HEK293T (cell line): ENCODE results near the gene WDPCP.

Source experiments
- CTCF ChIA-PET: fragments of 350-600 bp; formaldehyde crosslinking; extraction: SDS; loops from one replicate; lab custom pipeline; 2021; ENCODE audit warnings: antibody characterized with exemption, inconsistent platforms; lab: Yijun Ruan, JAX
- POLR2A ChIA-PET: fragments of 350-600 bp; formaldehyde crosslinking; extraction: SDS; loops from one replicate; lab custom pipeline; 2020; ENCODE audit warnings: antibody characterized with exemption, inconsistent platforms; lab: Yijun Ruan, JAX
- DNase-seq: peaks from one replicate; pipeline ENCODE4 v3.0.0; 2012; ENCODE audit warnings: mixed read lengths; ENCODE audit errors: extremely low spot score
- ARNT ChIP-seq: fragments of 450-650 bp; IDR thresholded peaks from 2 replicates; pipeline ENCODE4 v1.6.1; 2017; ENCODE audit warnings: mild to moderate bottlenecking
- BHLHE40 ChIP-seq: fragments of 450-650 bp; IDR thresholded peaks from 2 replicates; pipeline ENCODE4 v1.6.1; 2016; ENCODE audit warnings: mild to moderate bottlenecking, moderate library complexity, borderline replicate concordance
- CTBP1 ChIP-seq: fragments of 450-650 bp; IDR thresholded peaks from 2 replicates; pipeline ENCODE4 v1.6.1; 2016; ENCODE audit warnings: borderline replicate concordance
- ELF4 ChIP-seq: fragments of 450-650 bp; IDR thresholded peaks from 2 replicates; pipeline ENCODE4 v1.6.1; 2017; ENCODE audit warnings: antibody characterized with exemption
- FOXA1 ChIP-seq: fragments of 450-650 bp; IDR thresholded peaks from 2 replicates; pipeline ENCODE4 v1.6.1; 2016; ENCODE audit warnings: mild to moderate bottlenecking
- FOXK2 ChIP-seq: fragments of 450-650 bp; IDR thresholded peaks from 2 replicates; pipeline ENCODE4 v1.6.1; 2016; ENCODE audit warnings: mild to moderate bottlenecking
- FOXM1 ChIP-seq: fragments of 450-650 bp; IDR thresholded peaks from 2 replicates; pipeline ENCODE4 v1.6.1; 2017; ENCODE audit warnings: mild to moderate bottlenecking, borderline replicate concordance
- HDGF ChIP-seq: fragments of 450-650 bp; IDR thresholded peaks from 2 replicates; pipeline ENCODE4 v1.6.1; 2017; ENCODE audit warnings: antibody characterized with exemption, borderline replicate concordance
- L3MBTL2 ChIP-seq: fragments of 450-650 bp; conservative IDR thresholded peaks from 2 replicates; pipeline ENCODE4 v1.6.1; 2016; ENCODE audit warnings: mild to moderate bottlenecking
- LEF1 ChIP-seq: fragments of 450-650 bp; IDR thresholded peaks from 2 replicates; pipeline ENCODE4 v1.6.1; 2017; ENCODE audit warnings: mild to moderate bottlenecking, borderline replicate concordance
- NFRKB ChIP-seq: fragments of 450-650 bp; IDR thresholded peaks from 2 replicates; pipeline ENCODE4 v1.6.1; 2016; ENCODE audit warnings: mild to moderate bottlenecking, moderate library complexity
- PKNOX1 ChIP-seq: fragments of 450-650 bp; IDR thresholded peaks from 2 replicates; pipeline ENCODE4 v1.6.1; 2016
- SP1 ChIP-seq: fragments of 450-650 bp; IDR thresholded peaks from 2 replicates; pipeline ENCODE4 v1.6.1; 2017
- SUZ12 ChIP-seq: fragments of 450-650 bp; IDR thresholded peaks from 2 replicates; pipeline ENCODE4 v1.6.1; 2016; ENCODE audit warnings: mild to moderate bottlenecking
- TARDBP ChIP-seq: fragments of 450-650 bp; IDR thresholded peaks from 2 replicates; pipeline ENCODE4 v1.6.1; 2016
- ZNF384 ChIP-seq: fragments of 450-650 bp; IDR thresholded peaks from 2 replicates; pipeline ENCODE4 v1.6.1; 2016

Gene WDPCP

GRCh38 chr2:63463142-63463541 lies 125.1 kb downstream of the WDPCP start:
- ChIA-PET CTCF (no interaction called here), POLR2A (no interaction called here)
- no peak for DNase-seq
- TF ChIP-seq L3MBTL2 (no peak), LEF1 (no peak), NFRKB (no peak), PKNOX1 (no peak), FOXA1 (no peak), ARNT (no peak), ZNF384 (no peak), ELF4 (no peak), SP1 (no peak), CTBP1 (no peak), BHLHE40 (no peak), FOXM1 (no peak), TARDBP (no peak)

DNA sequence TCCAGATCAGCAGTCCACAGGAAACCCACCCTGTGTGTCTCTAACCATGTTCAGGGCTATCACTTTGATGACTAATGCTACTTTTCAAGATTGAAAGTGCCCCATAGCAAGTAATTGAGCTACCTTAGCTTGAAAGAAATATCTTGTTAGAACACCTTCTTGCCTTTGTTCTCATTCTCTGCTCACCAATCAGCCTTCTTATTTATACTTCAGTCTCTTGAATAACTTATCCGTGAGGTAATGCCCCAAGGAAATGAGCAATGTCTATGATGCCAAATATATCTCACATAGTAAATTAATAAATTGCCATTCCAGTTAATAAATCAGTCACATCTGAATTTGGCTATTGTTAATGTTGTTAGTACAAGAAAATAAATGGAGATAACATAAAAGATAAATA lies 141.6 kb downstream of the WDPCP start:
- ChIA-PET CTCF (no interaction called here), POLR2A (no interaction called here)
- no peak for DNase-seq
- TF ChIP-seq CTBP1: no peak

- ChIA-PET POLR2A (interaction anchor here (0.6 kb wide), 1 partner anchor 221 kb away, joined by 3 read pairs; no protein-coding TSS in a partner anchor), CTCF (no interaction called here)
- TF ChIP-seq TARDBP (no peak), SUZ12 (no peak), PKNOX1 (no peak), FOXK2 (no peak), ARNT (no peak), FOXA1 (no peak), ZNF384 (no peak), NFRKB (no peak), L3MBTL2 (no peak)
- DNase-seq: no peak
These were observed 143.6 kb downstream of the WDPCP start for GRCh38 chr2:63444565-63445288.

- ChIA-PET POLR2A (no interaction called here), CTCF (no interaction called here)
- no peak for DNase-seq
- TF ChIP-seq L3MBTL2 (no peak), SP1 (no peak), ZNF384 (no peak), FOXK2 (no peak), CTBP1 (no peak), FOXM1 (no peak), TARDBP (no peak), FOXA1 (no peak), PKNOX1 (no peak), BHLHE40 (no peak), ELF4 (no peak), ARNT (no peak), HDGF (no peak), SUZ12 (no peak), LEF1 (no peak), NFRKB (no peak)
These were observed 147.7 kb downstream of the WDPCP start for GRCh38 chr2:63440612-63441011.

- no peak for DNase-seq
- CTCF ChIA-PET: no interaction called here
- POLR2A ChIA-PET: no interaction called here
- TF ChIP-seq ELF4: no peak
- TF ChIP-seq FOXA1: no peak
- TF ChIP-seq FOXK2: no peak
- TF ChIP-seq BHLHE40: no peak
- TF ChIP-seq PKNOX1: no peak
- TF ChIP-seq ARNT: no peak
- TF ChIP-seq SP1: no peak
These were observed 150.1 kb downstream of the WDPCP start for GRCh38 chr2:63438181-63438580.

GRCh38 chr2:63436488-63436887 lies 151.8 kb downstream of the WDPCP start:
- ChIA-PET POLR2A (no interaction called here), CTCF (interaction anchor here (0.5 to 1.0 kb wide), 2 partner anchors 13 to 149 kb away, joined by 3 to 6 read pairs; no protein-coding TSS in a partner anchor)
- no peak for DNase-seq
- TF ChIP-seq PKNOX1 (no peak), ARNT (no peak), FOXM1 (no peak), ELF4 (no peak), SUZ12 (no peak), BHLHE40 (no peak), FOXK2 (no peak), HDGF (no peak), FOXA1 (no peak), SP1 (no peak), CTBP1 (no peak), NFRKB (no peak), TARDBP (no peak), L3MBTL2 (no peak), ZNF384 (no peak), LEF1 (no peak)
